HL-60 (cell line): ENCODE data around the gene RPS14.

Experiments used
- CTCF ChIP-seq: IDR thresholded peaks from one replicate; pipeline ENCODE4 v1.5.1; 2011; ENCODE audit warnings: low read length, control low read depth, inconsistent platforms; ENCODE audit not compliant: insufficient read depth
- GABPA ChIP-seq: IDR thresholded peaks from 2 replicates; pipeline ENCODE4 v1.6.1; 2012; ENCODE audit warnings: low read depth
- POLR2AphosphoS5 ChIP-seq: IDR thresholded peaks from 2 replicates; pipeline ENCODE4 v1.6.1; 2012; ENCODE audit warnings: low read depth
- SPI1 ChIP-seq: IDR thresholded peaks from 2 replicates; pipeline ENCODE4 v1.6.1; 2012; ENCODE audit warnings: low read depth, mild to moderate bottlenecking, borderline replicate concordance
- TF ChIP-seq, protein P1 (sequence below): IDR thresholded peaks from 2 replicates; pipeline ENCODE4 v1.6.1; 2012; ENCODE audit warnings: low read depth; ENCODE audit not compliant: insufficient replicate concordance

GRCh38 chr5:150428978-150429377 is 20.6 kb downstream of the RPS14 start:
- TF ChIP-seq CTCF (no peak), POLR2AphosphoS5 (no peak), GABPA (no peak), SPI1 (no peak)
- TF ChIP-seq, protein P1, sequence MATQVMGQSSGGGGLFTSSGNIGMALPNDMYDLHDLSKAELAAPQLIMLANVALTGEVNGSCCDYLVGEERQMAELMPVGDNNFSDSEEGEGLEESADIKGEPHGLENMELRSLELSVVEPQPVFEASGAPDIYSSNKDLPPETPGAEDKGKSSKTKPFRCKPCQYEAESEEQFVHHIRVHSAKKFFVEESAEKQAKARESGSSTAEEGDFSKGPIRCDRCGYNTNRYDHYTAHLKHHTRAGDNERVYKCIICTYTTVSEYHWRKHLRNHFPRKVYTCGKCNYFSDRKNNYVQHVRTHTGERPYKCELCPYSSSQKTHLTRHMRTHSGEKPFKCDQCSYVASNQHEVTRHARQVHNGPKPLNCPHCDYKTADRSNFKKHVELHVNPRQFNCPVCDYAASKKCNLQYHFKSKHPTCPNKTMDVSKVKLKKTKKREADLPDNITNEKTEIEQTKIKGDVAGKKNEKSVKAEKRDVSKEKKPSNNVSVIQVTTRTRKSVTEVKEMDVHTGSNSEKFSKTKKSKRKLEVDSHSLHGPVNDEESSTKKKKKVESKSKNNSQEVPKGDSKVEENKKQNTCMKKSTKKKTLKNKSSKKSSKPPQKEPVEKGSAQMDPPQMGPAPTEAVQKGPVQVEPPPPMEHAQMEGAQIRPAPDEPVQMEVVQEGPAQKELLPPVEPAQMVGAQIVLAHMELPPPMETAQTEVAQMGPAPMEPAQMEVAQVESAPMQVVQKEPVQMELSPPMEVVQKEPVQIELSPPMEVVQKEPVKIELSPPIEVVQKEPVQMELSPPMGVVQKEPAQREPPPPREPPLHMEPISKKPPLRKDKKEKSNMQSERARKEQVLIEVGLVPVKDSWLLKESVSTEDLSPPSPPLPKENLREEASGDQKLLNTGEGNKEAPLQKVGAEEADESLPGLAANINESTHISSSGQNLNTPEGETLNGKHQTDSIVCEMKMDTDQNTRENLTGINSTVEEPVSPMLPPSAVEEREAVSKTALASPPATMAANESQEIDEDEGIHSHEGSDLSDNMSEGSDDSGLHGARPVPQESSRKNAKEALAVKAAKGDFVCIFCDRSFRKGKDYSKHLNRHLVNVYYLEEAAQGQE, result no peak
